HepG2 (cell line): ENCODE results near the gene STARD10. TPM values are rescaled to one million over a fixed set of nuclear protein-coding genes. Genes with fewer than 3 reads are reported as not detected.

Experiments
- ATRX ChIP-seq: sonication (generic); formaldehyde crosslinking; IDR thresholded peaks from 2 replicates; pipeline ENCODE4 v1.4.0; 2020; ENCODE audit warnings: missing genetic modification reagents, borderline replicate concordance
- ELF3 ChIP-seq: IDR thresholded peaks from 2 replicates; pipeline ENCODE4 v1.6.1; 2016; ENCODE audit warnings: missing genetic modification reagents, missing compliant biosample characterization
- FOXA1 ChIP-seq, 2 experiments: fragments of 450-650 bp in 1 of 2; sonication (generic) in 1 of 2; formaldehyde crosslinking in 1 of 2; IDR thresholded peaks; 2 replicates each; pipeline versions ENCODE4 v1.4.0 to v1.6.1; 2016 to 2020; ENCODE audit warnings: missing genetic modification reagents in 1 of 2
- HDAC2 ChIP-seq: sonication (generic); formaldehyde crosslinking; IDR thresholded peaks from 2 replicates; pipeline ENCODE4 v1.4.0; 2020; ENCODE audit warnings: missing genetic modification reagents
- IRF1 ChIP-seq: sonication (generic); formaldehyde crosslinking; IDR thresholded peaks from 2 replicates; pipeline ENCODE4 v1.4.0; 2020; ENCODE audit warnings: low read depth, mild to moderate bottlenecking, missing genetic modification reagents
- KDM5B ChIP-seq: sonication (generic); formaldehyde crosslinking; IDR thresholded peaks from 2 replicates; pipeline ENCODE4 v1.4.0; 2020; ENCODE audit warnings: missing genetic modification reagents, mild to moderate bottlenecking, borderline replicate concordance
- LBX2 ChIP-seq: sonication (generic); formaldehyde crosslinking; IDR thresholded peaks from 2 replicates; pipeline ENCODE4 v1.5.0; 2020; ENCODE audit warnings: missing genetic modification reagents, mild to moderate bottlenecking, borderline replicate concordance
- MEF2D ChIP-seq: sonication (generic); formaldehyde crosslinking; IDR thresholded peaks from 2 replicates; pipeline ENCODE4 v1.5.1; 2020; ENCODE audit warnings: mild to moderate bottlenecking, missing genetic modification reagents
- NR2F2 ChIP-seq: IDR thresholded peaks from 2 replicates; pipeline ENCODE4 v1.6.1; 2012; ENCODE audit warnings: low read depth, inconsistent platforms, borderline replicate concordance
- PRDM4 ChIP-seq: sonication (generic); formaldehyde crosslinking; IDR thresholded peaks from 2 replicates; pipeline ENCODE4 v1.9.0; 2021; ENCODE audit warnings: missing genetic modification reagents, borderline replicate concordance
- RBFOX2 ChIP-seq: fragments of 200-400 bp; formaldehyde crosslinking; IDR thresholded peaks from 2 replicates; pipeline ENCODE4 v1.6.1; 2017; ENCODE audit warnings: low read depth, mild to moderate bottlenecking, low read length
- RBM22 ChIP-seq: fragments of 200-400 bp; formaldehyde crosslinking; optimal IDR thresholded peaks from 2 replicates; pipeline ENCODE3; 2017; ENCODE audit warnings: mild to moderate bottlenecking, low read length, moderate library complexity
- RNF219 ChIP-seq: sonication (generic); formaldehyde crosslinking; IDR thresholded peaks from 2 replicates; pipeline ENCODE4 v1.5.0; 2020; ENCODE audit warnings: mild to moderate bottlenecking, missing genetic modification reagents
- RXRA ChIP-seq: sonication (generic); formaldehyde crosslinking; IDR thresholded peaks from 2 replicates; pipeline ENCODE4 v1.5.1; 2020; ENCODE audit warnings: missing genetic modification reagents
- SIX4 ChIP-seq: sonication (generic); formaldehyde crosslinking; IDR thresholded peaks from 2 replicates; pipeline ENCODE4 v1.4.0; 2020; ENCODE audit warnings: missing genetic modification reagents
- SP2 ChIP-seq: sonication (generic); formaldehyde crosslinking; IDR thresholded peaks from 2 replicates; pipeline ENCODE4 v1.5.1; 2020; ENCODE audit warnings: mild to moderate bottlenecking, missing genetic modification reagents
- TCF7L2 ChIP-seq: IDR thresholded peaks from 2 replicates; pipeline ENCODE4 v1.6.1; 2011; ENCODE audit warnings: mild to moderate bottlenecking, low read depth, low read length, moderate library complexity
- ZKSCAN8 ChIP-seq: IDR thresholded peaks from 2 replicates; pipeline ENCODE4 v1.6.1; 2016; ENCODE audit warnings: borderline replicate concordance, missing genetic modification reagents, missing compliant biosample characterization
- ZNF143 ChIP-seq: sonication (generic); formaldehyde crosslinking; IDR thresholded peaks from 2 replicates; pipeline ENCODE4 v1.4.0; 2020; ENCODE audit warnings: missing genetic modification reagents
- ZNF260 ChIP-seq: sonication (generic); formaldehyde crosslinking; IDR thresholded peaks from 2 replicates; pipeline ENCODE4 v1.4.0; 2020; ENCODE audit warnings: missing genetic modification reagents, low read depth, mild to moderate bottlenecking, borderline replicate concordance
- ZNF549 ChIP-seq: sonication (generic); formaldehyde crosslinking; IDR thresholded peaks from 2 replicates; pipeline ENCODE4 v1.5.0; 2020; ENCODE audit warnings: missing genetic modification reagents
- ZNF556 ChIP-seq: sonication (generic); formaldehyde crosslinking; IDR thresholded peaks from 2 replicates; pipeline ENCODE4 v1.4.0; 2020; ENCODE audit warnings: mild to moderate bottlenecking, missing genetic modification reagents, borderline replicate concordance
- ZNF598 ChIP-seq: sonication (generic); formaldehyde crosslinking; IDR thresholded peaks from 2 replicates; pipeline ENCODE4 v1.5.1; 2020; ENCODE audit warnings: mild to moderate bottlenecking, missing genetic modification reagents, borderline replicate concordance
- ZNF652 ChIP-seq: IDR thresholded peaks from 2 replicates; pipeline ENCODE4 v1.6.1; 2016; ENCODE audit warnings: low read depth, borderline replicate concordance
- ZNF792 ChIP-seq: IDR thresholded peaks from 2 replicates; pipeline ENCODE4 v1.6.1; 2016
- polyA plus RNA-seq, 8 experiments: library from polyadenylated mRNA; depleted of rRNA in 3 of 8; stranded (reverse) in 7 of 8; unstranded in 1 of 8; fragments of >200 nt; fragmentation: Illumina TruSeq in 4 of 8; extraction: Trizol in 4 of 8; gene quantifications; 2 replicates each; pipeline versions ENCODE4 v1.2.1 to v1.2.3, GENCODE V29; 2011 to 2016; ENCODE audit warnings: low read depth in 4 of 8, missing spikeins in 1 of 8, mixed read lengths in 1 of 8; ENCODE audit not compliant: insufficient read depth in 1 of 8
- total RNA-seq, 5 experiments: library from RNA; depleted of rRNA; stranded (reverse); fragments of >200 nt; fragmentation: Illumina TruSeq; extraction: Trizol; gene quantifications; 2 replicates each; pipeline ENCODE4 v1.2.3, GENCODE V29; 2016; ENCODE audit warnings: low read depth in 1 of 5

STARD10 gene
- total and polyA plus RNA-seq, 2 of the 13 experiments (the other 11 are each of a cell fraction or from before 2014, with no cell fraction given) = 260 to 341 TPM

GRCh38 chr11:72782081-72782920 is 11.5 kb downstream of the STARD10 start (continued):
- peak; percentile 28; the same call in 1 of the 2 replicates for TF ChIP-seq ZNF143
- TF ChIP-seq ZNF549 (CRISPR knock-in tag) = no peak
- TF ChIP-seq ZNF652 (CRISPR knock-in tag) = no peak
- no peak for TF ChIP-seq ZNF260 (CRISPR knock-in tag)
- TF ChIP-seq KDM5B (CRISPR knock-in tag) = peak; percentile 32; the same call in 1 of the 2 replicates
- TF ChIP-seq ZKSCAN8 = no peak
- no peak for TF ChIP-seq RXRA
- TF ChIP-seq ELF3 (CRISPR knock-in tag) = peak; percentile 7
- no peak for TF ChIP-seq IRF1 (CRISPR knock-in tag)
- TF ChIP-seq ZNF792 (CRISPR knock-in tag) = 0 out of 2 replicates have a peak, but pooled peaks have one; percentile 21
- no peak for TF ChIP-seq PRDM4 (CRISPR knock-in tag)
- TF ChIP-seq LBX2 (CRISPR knock-in tag) = no peak
- no peak for TF ChIP-seq RBM22
- no peak for TF ChIP-seq RNF219 (CRISPR knock-in tag)
- TF ChIP-seq HDAC2 (CRISPR knock-in tag) = 0 out of 2 replicates have a peak, but pooled peaks have one; percentile 16
- TF ChIP-seq ZNF598 = peak; percentile 72; the same call in 1 of the 2 replicates
- TF ChIP-seq RBFOX2 = no peak
- no peak for TF ChIP-seq FOXA1 (IDR thresholded peaks at IDR 0.05)
- TF ChIP-seq FOXA1 (CRISPR knock-in tag; IDR thresholded peaks at IDR 0.05) = 0 out of 2 replicates have a peak, but pooled peaks have one; percentile 35
- no peak for TF ChIP-seq ZNF556 (CRISPR knock-in tag)
- no peak for TF ChIP-seq SIX4
- TF ChIP-seq NR2F2 = no peak
- no peak for TF ChIP-seq ATRX
- no peak for TF ChIP-seq TCF7L2
- TF ChIP-seq MEF2D (CRISPR knock-in tag) = no peak
- TF ChIP-seq SP2 (CRISPR knock-in tag) = no peak
